SU-DHL-6 (cell line): ENCODE data around the gene RELCH.

Experiments
- H2AFZ ChIP-seq: fragments of 200-600 bp; sonication (generic); 2 replicates; pipeline ENCODE4 v1.6.1; 2014; ENCODE audit warnings: low read depth, mild to moderate bottlenecking, moderate library complexity, mixed read lengths, antibody characterized with exemption, low read length; ENCODE audit not compliant: severe bottlenecking
- H3F3A ChIP-seq: fragments of 200-600 bp; shearing (Covaris generic); 2 replicates; pipeline ENCODE4 v1.6.0; 2016; ENCODE audit warnings: antibody characterized with exemption, mild to moderate bottlenecking; ENCODE audit not compliant: insufficient read depth
- H3K27ac ChIP-seq: fragments of 200-600 bp; sonication (generic); 2 replicates; pipeline ENCODE4 v1.5.1; 2016; ENCODE audit warnings: low read depth, mild to moderate bottlenecking, low read length, moderate library complexity, mixed read lengths
- H3K27me3 ChIP-seq: fragments of 200-600 bp; sonication (generic), shearing (Covaris generic); 2 replicates; pipeline ENCODE4 v1.6.0; 2014; ENCODE audit warnings: mild to moderate bottlenecking, low read length
- H3K36me3 ChIP-seq: fragments of 200-600 bp; sonication (generic); 2 replicates; pipeline ENCODE4 v1.6.1; 2014; ENCODE audit warnings: mild to moderate bottlenecking, low read length, mixed read lengths
- H3K4me2 ChIP-seq: fragments of 300-600, 200-600 bp; shearing (Covaris generic), sonication (generic); 2 replicates; pipeline ENCODE4 v1.6.0; 2014; ENCODE audit warnings: low read length, low read depth, mild to moderate bottlenecking; ENCODE audit not compliant: poor library complexity, severe bottlenecking
- H3K4me3 ChIP-seq: fragments of 200-600 bp; sonication (generic); 2 replicates; pipeline ENCODE4 v1.5.1; 2014; ENCODE audit warnings: antibody characterized with exemption, low read length, mild to moderate bottlenecking, mixed read lengths; ENCODE audit not compliant: insufficient read depth, poor library complexity, severe bottlenecking
- H3K79me2 ChIP-seq: fragments of 200-600 bp; sonication (generic); 2 replicates; pipeline ENCODE4 v1.6.1; 2014; ENCODE audit warnings: mild to moderate bottlenecking, low read length, moderate library complexity; ENCODE audit not compliant: insufficient read depth
- H3K9ac ChIP-seq: fragments of 200-600 bp; sonication (generic); 2 replicates; pipeline ENCODE4 v1.7.0; 2014; ENCODE audit warnings: mild to moderate bottlenecking, low read length
- H3K9me2 ChIP-seq: fragments of 200-600 bp; sonication (generic); replicated peaks from 2 replicates; pipeline ENCODE4 v1.6.1; 2014; ENCODE audit warnings: low read length; ENCODE audit not compliant: insufficient read depth
- H3K9me3 ChIP-seq: fragments of 200-600 bp; sonication (generic); 2 replicates; pipeline ENCODE4 v1.6.1; 2014; ENCODE audit warnings: low read length, mixed read lengths; ENCODE audit not compliant: insufficient read depth
- H4K20me1 ChIP-seq: fragments of 200-600 bp; sonication (generic); 2 replicates; pipeline ENCODE4 v1.6.1; 2014; ENCODE audit warnings: low read depth, mild to moderate bottlenecking, antibody characterized with exemption, low read length, moderate library complexity, mixed read lengths
- EZH2phosphoT487 ChIP-seq: fragments of 200-600 bp; sonication (generic), shearing (Covaris generic); conservative IDR thresholded peaks from 2 replicates; pipeline ENCODE4 v1.6.1; 2018; ENCODE audit warnings: mild to moderate bottlenecking, antibody characterized with exemption, low read length, moderate library complexity, mixed read lengths
- TF ChIP-seq, protein P1 (sequence below): fragments of 200-600 bp; sonication (generic); IDR thresholded peaks from one replicate; pipeline ENCODE4 v1.5.1; 2017; ENCODE audit warnings: antibody characterized with exemption, mild to moderate bottlenecking, low read length, moderate library complexity; ENCODE audit not compliant: insufficient read depth, poor library complexity, severe bottlenecking

Gene RELCH

DNA sequence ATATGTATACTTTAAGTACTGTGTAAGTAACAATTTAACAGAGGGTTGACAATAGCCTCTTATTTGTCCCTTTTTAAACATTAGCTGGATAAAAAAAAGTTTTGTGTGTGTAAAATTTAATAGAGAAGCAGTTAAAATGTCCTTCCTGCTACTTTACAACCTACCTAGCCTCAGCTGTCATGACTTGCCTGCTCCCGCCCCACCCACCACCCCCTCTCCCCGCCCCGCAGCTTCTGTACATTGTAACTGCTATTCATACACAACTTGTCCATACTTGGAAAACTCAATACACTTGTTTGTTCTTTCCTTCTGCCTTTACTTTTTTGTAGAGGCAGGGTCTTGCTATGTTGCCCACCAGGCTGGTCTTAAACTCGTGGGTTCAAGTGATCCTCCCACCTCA lies 19.5 kb downstream of the RELCH start:
- TF ChIP-seq EZH2phosphoT487, result no peak
- TF ChIP-seq, protein P1, sequence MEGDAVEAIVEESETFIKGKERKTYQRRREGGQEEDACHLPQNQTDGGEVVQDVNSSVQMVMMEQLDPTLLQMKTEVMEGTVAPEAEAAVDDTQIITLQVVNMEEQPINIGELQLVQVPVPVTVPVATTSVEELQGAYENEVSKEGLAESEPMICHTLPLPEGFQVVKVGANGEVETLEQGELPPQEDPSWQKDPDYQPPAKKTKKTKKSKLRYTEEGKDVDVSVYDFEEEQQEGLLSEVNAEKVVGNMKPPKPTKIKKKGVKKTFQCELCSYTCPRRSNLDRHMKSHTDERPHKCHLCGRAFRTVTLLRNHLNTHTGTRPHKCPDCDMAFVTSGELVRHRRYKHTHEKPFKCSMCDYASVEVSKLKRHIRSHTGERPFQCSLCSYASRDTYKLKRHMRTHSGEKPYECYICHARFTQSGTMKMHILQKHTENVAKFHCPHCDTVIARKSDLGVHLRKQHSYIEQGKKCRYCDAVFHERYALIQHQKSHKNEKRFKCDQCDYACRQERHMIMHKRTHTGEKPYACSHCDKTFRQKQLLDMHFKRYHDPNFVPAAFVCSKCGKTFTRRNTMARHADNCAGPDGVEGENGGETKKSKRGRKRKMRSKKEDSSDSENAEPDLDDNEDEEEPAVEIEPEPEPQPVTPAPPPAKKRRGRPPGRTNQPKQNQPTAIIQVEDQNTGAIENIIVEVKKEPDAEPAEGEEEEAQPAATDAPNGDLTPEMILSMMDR, result no peak

DNA sequence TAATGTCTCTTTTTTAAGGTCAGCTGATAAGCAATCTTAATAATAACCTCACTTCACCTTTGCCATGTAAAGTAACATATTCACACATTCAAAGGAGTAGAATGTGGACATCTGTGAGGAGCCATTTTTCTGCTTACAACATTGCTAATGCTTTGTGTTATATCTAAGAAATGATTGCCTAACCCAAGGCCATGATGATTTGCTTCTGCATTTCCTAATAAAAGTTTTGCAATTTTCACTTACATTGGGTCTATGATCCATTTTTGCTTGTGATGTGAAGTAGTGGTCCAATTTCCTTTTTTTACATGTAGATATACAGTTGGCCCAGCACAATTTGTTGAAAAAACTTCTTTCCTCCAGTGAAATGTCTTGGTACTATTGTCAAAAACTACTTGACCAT lies 22.0 kb downstream of the RELCH start:
- 0 out of 2 replicates have a peak, but pooled peaks cover 9% of the 10 kb centered on the region for H4K20me1 ChIP-seq
- peaks cover 90% of the 10 kb centered on the region for H3K79me2 ChIP-seq
- H2AFZ ChIP-seq, result no peak overlapping the region
- TF ChIP-seq EZH2phosphoT487, result no peak
- TF ChIP-seq, protein P1, result no peak
- no peak overlapping the region for H3K4me2 ChIP-seq
- H3K9ac ChIP-seq, result no peak overlapping the region
- H3K36me3 ChIP-seq, result peaks cover 16% of the 10 kb centered on the region
- no peaks in the 10 kb centered on the region for H3K9me3 ChIP-seq
- no peaks in the 10 kb centered on the region for H3F3A ChIP-seq
- H3K27ac ChIP-seq, result no peak overlapping the region
- H3K27me3 ChIP-seq, result no peaks in the 10 kb centered on the region
- H3K4me3 ChIP-seq, result no peak overlapping the region
- H3K9me2 ChIP-seq, result no peaks in the 10 kb centered on the region

More for the DNA sequence above, 19.5 kb downstream of the RELCH start:
- Histone ChIP-seq H2AFZ (no peak overlapping the region), H3K4me2 (no peak overlapping the region), H3K27ac (no peak overlapping the region), H4K20me1 (peaks cover 21% of the 10 kb centered on the region; the same call in 1 of the 2 replicates), H3K9me2 (no peaks in the 10 kb centered on the region), H3F3A (no peaks in the 10 kb centered on the region), H3K79me2 (peaks cover 97% of the 10 kb centered on the region), H3K9ac (no peak overlapping the region), H3K36me3 (no peaks in the 10 kb centered on the region), H3K27me3 (no peaks in the 10 kb centered on the region), H3K4me3 (no peak overlapping the region), H3K9me3 (no peaks in the 10 kb centered on the region)

DNA sequence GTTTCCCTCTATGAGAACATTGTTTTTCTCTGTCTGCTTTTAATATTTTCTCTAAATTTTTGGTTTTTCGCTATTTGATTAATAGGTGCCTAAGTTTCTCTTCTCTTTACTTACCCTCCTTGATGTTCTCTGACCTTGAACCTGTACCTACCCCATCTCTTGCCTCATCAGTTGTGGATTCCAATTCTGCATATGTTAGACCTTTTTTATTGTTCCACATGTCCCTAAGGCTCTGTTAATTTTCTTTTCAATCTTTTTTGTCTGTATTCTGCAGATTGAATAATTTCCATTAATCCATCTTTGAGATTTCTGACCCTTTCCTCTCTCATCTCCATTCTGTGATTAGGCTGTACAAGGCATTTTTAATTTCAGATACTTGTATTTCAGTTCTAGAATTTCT lies 23.1 kb downstream of the RELCH start:
- Histone ChIP-seq H2AFZ (no peak overlapping the region), H3K9ac (no peak overlapping the region), H3K27me3 (no peaks in the 10 kb centered on the region), H3K36me3 (peaks cover 22% of the 10 kb centered on the region), H3K9me2 (no peaks in the 10 kb centered on the region), H3K79me2 (peaks cover 81% of the 10 kb centered on the region), H3F3A (no peaks in the 10 kb centered on the region), H3K4me3 (no peak overlapping the region), H3K9me3 (no peaks in the 10 kb centered on the region), H3K4me2 (no peak overlapping the region), H4K20me1 (no peaks in the 10 kb centered on the region), H3K27ac (no peak overlapping the region)
- TF ChIP-seq, protein P1, result no peak
- no peak for TF ChIP-seq EZH2phosphoT487
